GM21576 (cell line): Measurements from ENCODE around the gene TRAPPC10.
"Not testable (repeated sequence)": the region's sequence is repeated elsewhere in the genome, so short reads cannot be mapped to it uniquely, and the experiment has no call there.

ENCODE experiments used
- ATAC-seq: cut with Tn5 transposase; IDR thresholded peaks from one replicate; pipeline ENCODE4 v1.9.1; 2021; ENCODE audit warnings: mild to moderate bottlenecking, moderate library complexity; ENCODE audit not compliant: unreplicated experiment

Gene TRAPPC10

GRCh38 chr21:44138039-44138438 lies 125.9 kb downstream of the TRAPPC10 start:
- not testable (repeated sequence) for ATAC-seq

- not testable (repeated sequence) for ATAC-seq
These were observed 127.9 kb downstream of the TRAPPC10 start for GRCh38 chr21:44139787-44140551.

- ATAC-seq: not testable (repeated sequence)
These were observed 128.4 kb downstream of the TRAPPC10 start for GRCh38 chr21:44140552-44140932.

- not testable (repeated sequence) for ATAC-seq
These were observed 130.4 kb downstream of the TRAPPC10 start for GRCh38 chr21:44142470-44142869.

- peak; percentile 34 for ATAC-seq
These were observed 131.3 kb downstream of the TRAPPC10 start for GRCh38 chr21:44143380-44143779.

- ATAC-seq: not testable (repeated sequence)
These were observed 131.9 kb downstream of the TRAPPC10 start for GRCh38 chr21:44143996-44144395.

DNA sequence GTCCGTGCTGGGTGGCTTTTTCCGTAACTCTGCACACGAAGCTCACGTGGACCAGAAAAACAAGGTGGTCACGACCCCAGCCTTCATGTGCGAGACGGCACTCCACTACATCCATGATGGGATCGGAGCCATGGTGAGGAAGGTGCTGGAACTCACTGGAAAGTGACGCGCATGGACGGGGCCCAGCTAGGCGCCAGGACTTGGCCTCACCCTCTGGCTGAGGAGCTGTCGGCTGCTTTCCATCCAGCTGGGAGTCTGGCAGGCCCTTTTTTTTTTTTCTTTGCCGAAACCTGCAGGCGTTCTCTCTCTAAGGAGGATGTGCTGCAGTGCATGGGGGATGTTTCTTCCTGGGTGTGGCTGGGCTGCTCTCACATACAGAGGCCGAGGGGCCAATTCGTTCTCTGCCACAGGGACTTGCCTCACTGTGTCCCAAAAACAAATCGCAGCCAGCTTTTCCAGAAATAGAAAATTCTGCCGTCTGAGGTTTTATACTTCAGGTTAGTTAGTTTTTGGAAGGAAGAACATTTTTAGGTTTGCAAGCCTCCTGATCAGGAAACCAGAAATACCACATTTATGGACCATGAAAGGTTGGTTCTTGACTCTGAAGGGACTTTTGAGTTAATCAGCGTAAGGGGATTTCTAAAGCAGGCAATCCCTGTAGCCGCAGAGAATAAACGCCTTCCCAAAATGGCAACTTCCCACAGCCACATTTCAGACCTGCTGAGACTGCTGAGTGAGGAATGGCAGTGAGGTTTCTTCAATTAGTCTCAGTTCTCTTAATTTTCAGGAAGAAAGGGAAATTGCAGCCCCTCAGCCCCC lies 132.9 kb downstream of the TRAPPC10 start:
- not testable (repeated sequence) for ATAC-seq

GRCh38 chr21:44145616-44146015 lies 133.5 kb downstream of the TRAPPC10 start:
- not testable (repeated sequence) for ATAC-seq

GRCh38 chr21:44147108-44147507 lies 135.0 kb downstream of the TRAPPC10 start:
- ATAC-seq: not testable (repeated sequence)

GRCh38 chr21:44150255-44150654 lies 138.1 kb downstream of the TRAPPC10 start:
- ATAC-seq: not testable (repeated sequence)

DNA sequence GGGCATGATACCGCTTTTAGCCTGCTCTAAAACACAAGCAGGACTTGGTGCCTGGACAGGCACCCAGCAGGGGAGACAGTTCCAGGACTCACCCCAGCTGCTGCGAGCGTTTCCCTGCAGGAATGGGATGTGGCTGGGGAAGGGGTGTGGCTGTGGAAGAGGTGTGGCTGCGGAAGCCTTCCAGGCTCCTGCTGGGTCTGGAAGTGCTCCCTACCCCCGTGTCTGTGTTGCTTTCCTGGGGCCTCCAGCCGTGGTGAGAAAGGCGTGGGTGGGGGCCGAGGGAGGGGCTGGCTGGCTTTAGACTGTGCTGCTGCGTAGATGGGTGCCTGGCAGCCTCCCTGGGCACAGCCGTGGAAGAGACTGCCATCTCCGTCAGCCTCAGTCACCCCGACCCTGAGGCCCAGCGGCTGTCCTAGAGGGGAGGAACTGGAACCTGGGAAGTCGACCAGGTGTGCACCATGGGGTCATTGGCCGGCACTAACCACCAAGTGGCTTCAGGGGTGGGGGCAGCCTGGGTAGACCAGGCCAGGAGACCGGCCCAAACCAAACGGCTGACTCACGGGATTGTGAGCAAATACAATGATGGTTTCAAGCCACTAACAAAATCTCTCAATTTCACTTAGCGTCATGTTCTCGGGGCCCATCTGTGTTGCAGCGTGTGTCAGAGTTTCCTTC lies 141.2 kb downstream of the TRAPPC10 start:
- not testable (repeated sequence) for ATAC-seq

DNA sequence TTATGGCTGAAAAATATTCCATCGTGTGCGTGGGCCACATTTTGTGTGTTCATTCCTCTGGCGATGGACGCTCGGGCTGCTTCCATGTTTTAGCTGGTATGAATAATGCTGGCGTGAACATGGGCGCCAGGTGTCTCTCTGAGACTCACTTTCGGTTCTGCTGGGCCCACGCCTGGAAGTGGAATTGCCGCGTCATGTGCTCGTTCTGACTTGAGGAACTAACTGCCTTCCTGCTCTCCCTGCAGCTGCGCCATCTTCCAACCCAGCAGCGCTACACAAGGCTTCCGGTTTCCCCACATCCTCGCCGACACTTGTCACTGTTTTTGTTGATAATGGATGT lies 141.8 kb downstream of the TRAPPC10 start:
- ATAC-seq: not testable (repeated sequence)

DNA sequence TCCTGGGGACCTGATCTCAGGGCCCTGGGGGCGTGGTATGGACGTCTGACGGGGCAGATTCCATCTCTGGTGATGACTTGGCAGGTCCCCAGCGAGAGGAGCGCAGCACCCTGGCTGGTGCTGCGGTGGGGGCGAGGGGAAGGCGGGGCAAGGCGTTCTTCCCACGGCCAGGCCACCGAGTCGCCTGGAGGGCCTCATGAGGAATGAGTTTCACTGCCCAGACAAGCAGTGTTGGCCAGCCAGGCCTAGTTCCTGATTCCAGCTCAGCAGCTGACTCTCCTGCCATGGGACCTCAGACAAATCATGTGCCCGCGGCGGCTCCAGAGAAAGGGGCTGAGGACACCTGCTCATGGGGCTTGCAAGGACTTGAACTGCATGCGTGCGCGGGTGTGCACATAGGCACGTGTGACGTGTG lies 142.7 kb downstream of the TRAPPC10 start:
- ATAC-seq: peak; percentile 32

DNA sequence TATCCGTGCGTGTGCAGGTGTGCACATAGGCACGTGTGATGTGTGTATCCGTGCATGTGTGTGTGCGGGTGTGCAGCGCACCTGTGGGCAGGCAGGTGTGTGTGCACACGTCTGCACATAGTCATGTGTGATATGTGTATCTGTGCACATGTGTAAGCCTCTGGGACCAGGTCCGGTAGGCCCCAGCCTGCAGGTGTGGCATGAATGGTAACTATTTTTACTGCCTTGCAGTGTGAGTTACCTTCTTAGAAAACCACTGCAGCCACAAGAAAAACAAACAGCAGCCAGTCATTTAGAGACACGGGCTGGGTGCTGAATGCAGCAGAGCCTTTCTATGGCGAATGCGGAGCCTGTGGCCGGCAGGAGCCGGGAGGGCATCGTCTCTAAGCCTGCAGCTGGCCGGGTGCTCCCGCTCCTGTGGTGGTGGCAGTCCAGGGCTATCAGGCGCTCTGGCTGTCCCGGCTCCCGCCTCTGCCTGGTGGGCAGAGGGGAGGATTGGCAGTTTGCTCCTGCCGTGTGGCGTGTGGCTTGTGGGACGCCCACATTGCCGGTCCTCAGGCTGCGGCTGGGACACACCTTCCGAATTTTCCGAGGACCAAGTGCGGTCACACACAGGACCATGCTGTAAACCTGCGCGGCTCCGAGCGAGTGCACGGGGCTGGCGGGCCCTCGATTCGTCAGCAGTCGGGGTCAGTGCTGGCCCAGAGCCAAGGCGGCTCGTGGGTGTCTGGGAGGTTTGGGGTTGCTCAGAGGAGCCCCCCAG lies 143.3 kb downstream of the TRAPPC10 start:
- ATAC-seq: peak; percentile 44

- ATAC-seq: not testable (repeated sequence)
These were observed 143.9 kb downstream of the TRAPPC10 start for GRCh38 chr21:44155994-44156380.
